IPS-20b (cell line): Measurements from ENCODE around the gene TCEANC2.

Experiments used
- H3K27ac ChIP-seq: one replicate; pipeline ENCODE4 v1.5.1; 2013; ENCODE audit warnings: low read length
- H3K27me3 ChIP-seq: 2 replicates; pipeline ENCODE4 v1.6.1; 2013; ENCODE audit warnings: mild to moderate bottlenecking, low read length, inconsistent platforms; ENCODE audit not compliant: insufficient read depth
- H3K36me3 ChIP-seq: 2 replicates; pipeline ENCODE4 v1.6.1; 2013; ENCODE audit warnings: low read depth, mild to moderate bottlenecking, inconsistent platforms, low read length, moderate library complexity; ENCODE audit not compliant: insufficient read depth
- H3K4me1 ChIP-seq: 2 replicates; pipeline ENCODE4 v1.6.1; 2013; ENCODE audit warnings: mild to moderate bottlenecking, control low read depth, inconsistent platforms, low read length, moderate library complexity; ENCODE audit not compliant: insufficient read depth
- H3K4me3 ChIP-seq: 2 replicates; pipeline ENCODE4 v1.5.1; 2013; ENCODE audit warnings: mild to moderate bottlenecking, low read length, inconsistent platforms
- H3K9ac ChIP-seq: 2 replicates; pipeline ENCODE4 v1.6.1; 2013; ENCODE audit warnings: low read depth, mild to moderate bottlenecking, inconsistent platforms, low read length, moderate library complexity
- H3K9me3 ChIP-seq: 2 replicates; pipeline ENCODE4 v1.6.1; 2013; ENCODE audit warnings: mild to moderate bottlenecking, low read depth, low read length, inconsistent platforms; ENCODE audit not compliant: insufficient read depth

Gene TCEANC2

GRCh38 chr1:54152696-54153095 lies 99.3 kb downstream of the TCEANC2 start, which contains the start of gene CDCP2:
Gene CDCP2 (minus strand): TSS chr1:54153000. CDS start chr1:54152922, 78 bp downstream.
- Histone ChIP-seq H3K36me3 (no peaks in the 10 kb centered on the region), H3K27me3 (no peaks in the 10 kb centered on the region), H3K27ac (no peak within 1 kb of the TSS), H3K4me1 (peaks cover 11% of the 10 kb centered on the region), H3K4me3 (no peak within 1 kb of the TSS), H3K9ac (no peak within 1 kb of the TSS), H3K9me3 (no peaks in the 10 kb centered on the region)

- Histone ChIP-seq H3K4me3 (no peak overlapping the region), H3K4me1 (peaks cover 11% of the 10 kb centered on the region), H3K9ac (no peak overlapping the region), H3K9me3 (no peaks in the 10 kb centered on the region), H3K27ac (no peak overlapping the region), H3K36me3 (no peaks in the 10 kb centered on the region), H3K27me3 (no peaks in the 10 kb centered on the region)
Measured at GRCh38 chr1:54153535-54154439, 100.4 kb downstream of the TCEANC2 start.
